Coronary artery (tissue), 2 donors: Measurements from ENCODE around the gene MOB1A.
"Not testable (repeated sequence)": the region's sequence is repeated elsewhere in the genome, so short reads cannot be mapped to it uniquely, and the experiment has no call there.

ENCODE experiments used
- DNase-seq: peaks from one replicate; pipeline ENCODE4 v3.0.0-alpha.2; 2017; ENCODE audit warnings: low spot score
- H3K27ac ChIP-seq, 2 donors: fragments of 200-600 bp; sonication (generic); one replicate each; pipeline ENCODE4 v1.5.1; 2016 to 2019
- H3K4me3 ChIP-seq: fragments of 200-600 bp; sonication (generic); 2 replicates; pipeline ENCODE4 v1.5.1; 2016; ENCODE audit warnings: mild to moderate bottlenecking, moderate library complexity
- CTCF ChIP-seq: fragments of 200-600 bp; sonication (generic); IDR thresholded peaks from one replicate; pipeline ENCODE4 v1.5.1; 2019; ENCODE audit warnings: antibody characterized with exemption

Gene MOB1A

GRCh38 chr2:74188018-74188601, 9.4 kb upstream of the MOB1A start:
- no peak for DNase-seq
- H3K27ac ChIP-seq, result no peak overlapping the region
- no peak for TF ChIP-seq CTCF
- no peak overlapping the region for H3K4me3 ChIP-seq

GRCh38 chr2:74186706-74187105, 8.0 kb upstream of the MOB1A start:
- peak overlapping the region in 1 of 2 donors; percentile 47 for H3K27ac ChIP-seq
- DNase-seq, H3K4me3 ChIP-seq: not testable (repeated sequence)

GRCh38 chr2:74186038-74186437, 7.4 kb upstream of the MOB1A start:
- H3K4me3 ChIP-seq, result no peak overlapping the region
- H3K27ac ChIP-seq, result peak overlapping the region in 1 of 2 donors; percentile 47
- DNase-seq, result no peak
- TF ChIP-seq CTCF, result no peak

- no peak overlapping the region for H3K27ac ChIP-seq
- no peak for TF ChIP-seq CTCF
Observed at GRCh38 chr2:74183878-74184277, 5.2 kb upstream of the MOB1A start.

GRCh38 chr2:74181739-74182138, 3.1 kb upstream of the MOB1A start:
- H3K27ac ChIP-seq, result no peak overlapping the region

More at GRCh38 chr2:74183878-74184277, 5.2 kb upstream of the MOB1A start:
- H3K4me3 ChIP-seq, result no peak overlapping the region
- no peak for DNase-seq

GRCh38 chr2:74179063-74179865, 585 bp upstream of the MOB1A start:
- DNase-seq, result no peak

More at GRCh38 chr2:74181739-74182138, 3.1 kb upstream of the MOB1A start:
- no peak for DNase-seq
- H3K4me3 ChIP-seq, result no peak overlapping the region
- no peak for TF ChIP-seq CTCF

GRCh38 chr2:74177696-74178095, 983 bp downstream of the MOB1A start:
- H3K4me3 ChIP-seq, result peak overlapping the region; percentile 92

More at GRCh38 chr2:74179063-74179865, 585 bp upstream of the MOB1A start:
- peak overlapping the region; percentile 92 for H3K4me3 ChIP-seq
- TF ChIP-seq CTCF, result no peak
- H3K27ac ChIP-seq, result peak overlapping the region; percentile 58 to 86

More at GRCh38 chr2:74177696-74178095, 983 bp downstream of the MOB1A start:
- no peak for DNase-seq
- TF ChIP-seq CTCF, result no peak
- H3K27ac ChIP-seq, result peak overlapping the region; percentile 86 to 95
